GM18505 (cell line): ENCODE measurements around the gene MALRD1.

Experiments used
- ATAC-seq: cut with Tn5 transposase; IDR thresholded peaks from one replicate; pipeline ENCODE4 v1.9.1; 2021; ENCODE audit not compliant: unreplicated experiment
- POLR2A ChIP-seq: IDR thresholded peaks from 4 replicates; pipeline ENCODE4 v1.6.1; 2011; ENCODE audit warnings: borderline replicate concordance; ENCODE audit not compliant: insufficient read depth, insufficient read length; ENCODE audit errors: extremely low read depth

The MALRD1 gene

DNA sequence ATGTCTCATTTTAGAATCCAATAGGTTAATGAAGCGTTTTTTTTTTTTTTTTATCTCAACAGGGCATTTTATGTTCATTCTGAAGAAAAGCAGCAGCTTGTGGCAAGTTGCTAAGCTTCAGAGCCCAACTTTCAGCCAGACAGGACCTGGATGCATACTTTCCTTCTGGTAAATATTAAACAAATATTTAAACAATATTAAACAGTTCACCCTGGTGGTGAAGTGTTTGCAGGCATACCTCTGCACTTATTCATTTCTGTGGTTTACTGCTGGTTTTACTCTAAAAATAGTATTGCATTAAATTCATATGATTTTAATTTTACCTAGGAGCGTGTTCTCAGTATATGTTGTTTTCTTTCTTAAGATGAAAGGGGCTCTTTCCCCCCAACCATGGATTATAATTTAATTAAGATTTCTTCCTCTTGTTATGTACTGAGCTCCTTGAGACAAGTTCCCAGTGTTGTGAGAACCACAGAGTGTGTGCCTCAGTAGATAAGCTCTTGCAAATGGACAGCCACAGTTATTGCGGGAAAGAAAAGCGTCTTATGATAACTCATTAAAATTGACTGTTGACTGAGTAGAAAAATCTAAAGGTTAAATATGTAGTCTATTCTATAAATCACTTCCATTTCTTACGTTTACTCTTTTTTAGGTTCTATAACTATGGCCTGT lies 155.8 kb downstream of the MALRD1 start:
- no peak for ATAC-seq

DNA sequence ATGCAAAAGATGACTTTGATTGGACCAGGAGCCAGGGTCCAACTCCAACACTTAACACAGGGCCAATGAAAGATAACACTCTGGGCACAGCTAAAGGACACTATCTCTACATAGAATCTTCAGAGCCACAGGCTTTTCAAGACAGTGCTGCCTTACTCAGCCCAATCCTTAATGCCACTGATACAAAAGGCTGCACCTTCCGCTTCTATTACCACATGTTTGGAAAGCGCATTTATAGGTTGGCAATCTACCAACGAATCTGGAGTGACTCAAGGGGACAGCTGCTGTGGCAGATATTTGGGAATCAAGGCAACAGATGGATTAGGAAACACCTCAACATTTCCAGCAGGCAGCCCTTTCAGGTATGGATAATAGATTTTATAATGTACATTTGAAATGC lies 160.7 kb downstream of the MALRD1 start:
- no peak for ATAC-seq
- TF ChIP-seq POLR2A = no peak

More for the DNA sequence above, 155.8 kb downstream of the MALRD1 start:
- no peak for TF ChIP-seq POLR2A

DNA sequence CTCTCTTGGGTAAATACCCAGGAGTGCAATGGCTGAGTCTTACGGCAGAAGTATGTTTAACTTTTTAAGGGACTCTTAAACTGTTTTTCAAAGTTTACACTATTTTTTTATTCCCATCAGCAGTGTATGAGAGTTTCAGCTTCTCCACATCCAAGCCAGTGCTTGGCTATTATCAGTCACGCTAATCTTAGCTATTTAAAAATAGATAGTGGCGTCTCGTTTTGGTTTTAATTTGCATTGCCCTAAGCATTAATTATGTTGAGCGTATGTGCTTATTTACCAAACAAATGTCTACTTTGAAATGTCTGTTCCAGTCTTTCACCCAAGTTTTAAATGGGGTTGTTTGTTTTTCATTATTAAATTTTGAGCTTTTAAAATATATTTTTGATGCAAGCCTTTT lies 164.0 kb downstream of the MALRD1 start:
- no peak for TF ChIP-seq POLR2A
- no peak for ATAC-seq

DNA sequence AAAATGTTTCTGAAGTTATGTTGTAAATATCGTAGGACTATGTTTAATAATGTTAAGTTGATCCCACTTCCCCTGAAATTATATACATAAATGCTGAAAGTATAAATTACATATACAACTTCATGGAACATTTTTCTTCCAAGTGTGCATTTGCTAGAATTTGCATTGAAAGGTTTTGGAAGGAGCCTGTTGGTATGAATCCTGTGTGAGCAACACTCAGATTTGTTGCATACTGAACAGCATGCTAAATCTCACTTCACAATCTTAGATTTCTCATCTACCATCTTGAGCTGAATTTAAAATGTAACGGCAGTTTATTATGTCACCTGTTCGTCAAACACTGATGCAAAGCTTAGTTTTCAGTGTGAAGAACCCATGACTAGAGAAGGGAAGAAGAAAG lies 172.6 kb downstream of the MALRD1 start:
- ATAC-seq = no peak
- TF ChIP-seq POLR2A = no peak

DNA sequence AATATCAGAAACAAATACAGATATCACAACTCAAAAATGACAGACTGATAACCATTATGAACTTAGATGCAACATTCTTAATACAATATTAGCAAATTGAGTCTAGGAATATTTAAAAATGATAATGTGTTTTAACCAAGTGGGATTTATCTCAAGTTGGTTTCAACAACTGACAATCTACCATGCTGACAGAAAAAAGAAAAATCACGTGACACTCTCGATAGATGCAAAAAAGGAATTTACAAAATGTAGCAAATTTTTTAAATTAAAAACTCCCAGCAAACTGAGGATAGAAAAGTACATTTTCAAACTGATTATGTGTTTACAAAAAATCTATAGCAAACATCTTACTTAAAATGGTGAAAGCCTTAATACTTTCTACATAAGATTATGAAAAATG lies 177.4 kb downstream of the MALRD1 start:
- ATAC-seq = no peak
- TF ChIP-seq POLR2A = no peak

DNA sequence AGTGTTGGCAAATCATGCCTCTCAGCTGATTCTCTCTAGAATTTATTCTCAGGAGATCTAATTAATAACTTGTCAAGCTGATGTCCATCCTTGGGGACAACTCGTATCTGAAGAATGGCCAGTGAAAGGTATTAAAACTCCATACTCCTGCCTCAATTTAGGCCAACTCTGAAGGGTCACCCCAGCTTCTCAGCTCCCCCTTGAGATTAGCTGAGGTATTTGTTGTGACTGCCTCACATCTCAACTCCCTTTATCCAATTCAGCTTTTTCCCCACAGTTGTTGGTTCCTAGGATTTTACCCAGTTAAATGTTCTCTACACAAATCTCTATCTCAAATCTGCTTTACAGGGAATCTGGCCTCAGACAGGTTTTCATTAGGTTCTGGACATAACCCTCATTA lies 182.4 kb downstream of the MALRD1 start:
- no peak for ATAC-seq
- TF ChIP-seq POLR2A = no peak

DNA sequence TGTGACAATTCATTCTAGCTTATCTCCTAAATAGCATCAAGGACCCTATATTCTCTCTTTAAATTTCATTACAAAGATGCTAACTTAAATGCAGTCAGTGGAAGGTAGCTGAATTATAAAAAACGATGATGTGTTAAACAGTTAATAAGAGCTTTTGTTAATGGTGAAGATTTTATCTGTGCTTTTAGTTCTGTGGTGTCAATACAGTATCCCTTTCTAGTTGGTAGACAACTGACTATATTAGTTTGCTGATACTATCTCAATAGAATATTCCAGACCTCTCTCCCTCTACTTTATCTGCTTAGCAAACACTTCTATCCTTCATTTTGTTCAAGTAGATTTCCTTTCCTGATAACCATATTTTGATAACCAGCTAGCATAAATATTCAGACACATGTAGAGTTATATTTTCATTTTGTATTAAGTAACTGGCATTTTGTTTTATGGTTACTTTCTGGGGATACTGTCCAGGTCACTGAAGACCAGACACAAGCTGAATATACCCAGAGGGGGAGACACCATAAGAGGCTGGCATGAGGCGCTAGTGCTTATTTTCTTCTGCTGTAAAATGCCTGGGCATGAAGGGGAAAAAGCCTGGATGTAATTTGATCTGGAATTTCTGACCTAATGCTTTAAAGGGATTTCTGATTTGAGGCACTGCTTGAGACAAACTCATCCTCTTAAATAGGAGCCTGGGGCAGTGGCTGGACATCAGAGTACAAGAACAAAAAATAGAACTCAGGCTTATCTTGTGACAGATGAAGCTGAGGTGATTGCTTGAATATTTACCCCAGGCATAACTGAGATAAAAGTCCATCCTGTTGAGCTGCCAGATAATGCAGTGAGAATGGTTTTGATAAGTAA lies 197.5 kb downstream of the MALRD1 start:
- no peak for TF ChIP-seq POLR2A
- no peak for ATAC-seq

DNA sequence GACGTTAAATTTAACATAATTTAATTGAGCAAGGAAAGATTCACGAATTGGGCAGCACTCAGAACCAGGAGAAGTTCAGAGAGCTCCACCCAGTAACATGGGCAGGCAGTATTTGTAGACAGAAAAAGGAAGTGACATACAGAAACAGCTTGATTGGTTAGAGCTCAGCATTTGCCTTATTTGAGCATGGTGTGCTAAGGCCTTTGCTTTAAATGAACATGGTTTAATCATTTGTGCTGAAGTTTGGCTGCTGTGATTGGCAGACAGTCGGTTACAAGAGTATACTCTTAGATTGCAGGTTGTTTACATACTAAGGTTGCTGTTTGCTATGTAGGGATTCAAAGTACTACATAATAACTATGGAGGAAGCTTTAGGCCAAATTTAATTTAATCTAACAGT lies 199.2 kb downstream of the MALRD1 start:
- ATAC-seq = no peak
- no peak for TF ChIP-seq POLR2A

DNA sequence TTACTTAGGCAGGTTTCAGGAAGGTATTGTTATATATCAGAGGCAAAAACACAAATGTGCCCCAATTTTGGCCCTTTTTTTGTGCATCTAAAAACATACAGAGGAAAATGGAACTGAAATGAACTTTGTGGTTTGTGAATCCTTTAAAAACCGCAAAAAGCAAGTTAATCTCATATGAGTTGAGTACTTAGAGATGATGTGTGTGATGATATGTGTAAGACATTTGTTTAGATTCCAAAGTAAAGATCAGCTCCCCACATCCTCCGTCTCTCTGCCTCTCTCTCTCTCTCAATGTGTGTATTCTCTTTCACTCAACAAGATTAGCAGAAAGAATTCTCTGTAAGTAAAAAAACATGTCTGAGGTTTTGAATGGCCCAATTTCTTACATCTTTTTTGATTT lies 201.9 kb downstream of the MALRD1 start:
- no peak for ATAC-seq
- TF ChIP-seq POLR2A = no peak

DNA sequence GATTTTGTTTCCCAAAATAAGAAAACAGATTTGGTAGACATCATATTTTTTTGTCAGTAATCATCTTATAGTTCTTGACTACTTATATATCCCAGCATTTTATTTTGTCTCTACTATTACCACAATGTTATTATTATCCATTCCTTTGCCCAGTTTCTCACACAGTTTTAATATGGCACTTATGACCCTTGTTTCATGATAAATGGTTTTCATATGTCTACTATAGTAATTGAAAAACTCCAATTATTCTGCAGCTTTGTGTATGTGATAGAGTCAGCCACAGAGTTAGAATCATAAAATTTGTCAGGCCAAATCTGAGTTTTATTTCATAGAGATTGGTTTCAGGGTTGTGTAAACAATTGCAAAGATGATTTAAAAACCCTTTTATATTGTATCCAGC lies 203.9 kb downstream of the MALRD1 start:
- ATAC-seq = no peak
- no peak for TF ChIP-seq POLR2A

DNA sequence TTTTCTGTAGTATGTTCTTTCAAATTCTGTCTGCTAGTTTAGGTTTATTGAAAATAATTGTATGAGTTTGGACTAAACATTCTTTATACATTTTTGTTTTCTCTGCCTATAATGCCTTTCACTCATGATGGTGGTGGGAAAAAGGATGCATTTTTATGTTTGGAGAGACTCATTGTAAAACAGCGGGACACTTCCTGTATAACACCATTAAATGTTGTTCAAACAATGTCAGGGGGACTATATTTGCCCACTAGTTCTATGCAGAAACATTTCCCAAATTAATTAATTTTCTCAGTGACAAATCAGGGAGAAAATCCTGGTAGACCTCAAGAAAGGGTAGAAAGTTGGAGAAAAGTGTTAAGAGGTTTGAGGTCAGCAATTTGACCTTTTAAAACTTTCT lies 207.7 kb downstream of the MALRD1 start:
- ATAC-seq = no peak
- no peak for TF ChIP-seq POLR2A

DNA sequence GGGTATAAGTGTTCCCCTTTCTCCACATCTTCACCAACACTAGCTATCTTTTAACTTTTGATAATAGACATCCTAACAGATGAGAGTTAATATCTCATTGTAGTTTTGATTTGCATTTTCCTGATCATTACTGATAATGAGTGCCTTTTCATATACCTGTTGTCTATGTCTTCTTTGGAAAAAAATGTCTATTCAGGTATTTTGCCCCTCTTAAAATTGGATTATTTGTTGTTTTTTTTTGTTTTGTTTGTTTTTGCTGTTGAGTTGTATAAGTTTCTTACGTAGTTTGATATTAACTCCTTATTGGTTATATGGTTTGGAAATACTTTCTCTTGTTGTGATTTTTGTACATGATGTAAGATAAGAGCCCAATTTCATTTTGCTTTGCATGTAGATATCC lies 214.7 kb downstream of the MALRD1 start:
- no peak for ATAC-seq
- TF ChIP-seq POLR2A = no peak

DNA sequence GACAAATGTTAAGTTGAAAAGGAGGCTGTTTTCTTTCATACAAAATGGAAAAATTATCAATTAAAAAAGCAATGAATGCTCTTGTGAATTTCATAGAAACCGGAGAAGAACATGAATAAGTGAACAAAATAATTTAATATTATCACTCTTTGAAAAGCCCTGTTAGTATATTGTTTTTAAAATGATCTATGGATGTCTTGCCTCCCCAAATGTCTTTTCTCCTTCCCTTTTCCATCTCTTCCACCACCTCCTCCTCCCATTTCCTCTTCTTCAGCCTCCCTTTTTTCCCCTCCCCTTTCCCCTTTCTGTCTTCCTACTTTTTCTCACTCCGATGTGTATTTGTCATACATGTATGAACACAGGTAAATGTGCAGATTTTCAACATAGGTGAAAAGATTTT lies 234.7 kb downstream of the MALRD1 start:
- ATAC-seq = no peak
- no peak for TF ChIP-seq POLR2A

DNA sequence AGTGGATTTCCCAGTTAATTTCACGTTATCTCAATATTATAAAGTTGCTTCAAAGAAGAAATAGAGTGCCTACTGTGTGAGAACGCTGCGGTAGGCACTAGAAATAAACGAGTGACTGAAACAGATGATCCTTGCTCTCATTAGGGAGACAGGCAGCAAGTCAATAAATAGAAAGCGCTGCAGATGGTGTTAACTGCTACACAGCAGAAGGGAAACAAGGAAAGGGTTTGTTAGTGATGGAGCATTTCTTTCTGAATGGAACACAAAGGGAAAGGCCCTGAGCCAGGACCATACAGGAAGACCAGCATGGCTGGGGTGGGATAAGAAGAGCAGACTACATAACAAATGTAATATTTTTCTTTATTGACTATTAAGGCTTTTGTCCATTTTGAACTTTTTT lies 235.2 kb downstream of the MALRD1 start:
- ATAC-seq = no peak
- TF ChIP-seq POLR2A = no peak
